H54 (cell line): ENCODE data around the gene ZNF423.

Experiments used
- DNase-seq: peaks from one replicate; pipeline ENCODE4 v3.0.0; 2011; ENCODE audit warnings: low spot score, mixed read lengths; ENCODE audit not compliant: insufficient read length
- FAIRE-seq: peaks from 3 replicates; lab custom pipeline; 2011; peaks lifted over from hg19 to GRCh38; lab: Jason Lieb, UNC
- POLR2A ChIP-seq: IDR thresholded peaks from 2 replicates; pipeline ENCODE4 v1.6.1; 2011; ENCODE audit warnings: low read depth, mild to moderate bottlenecking, low read length

The ZNF423 gene

GRCh38 chr16:49747654-49748053 lies 108.3 kb downstream of the ZNF423 start:
- no peak for FAIRE-seq
- TF ChIP-seq POLR2A: no peak
- DNase-seq: no peak

GRCh38 chr16:49746545-49746944 lies 109.4 kb downstream of the ZNF423 start:
- no peak for TF ChIP-seq POLR2A
- DNase-seq (no peak), FAIRE-seq (no peak)

GRCh38 chr16:49745311-49745747 lies 110.6 kb downstream of the ZNF423 start:
- DNase-seq (no peak), FAIRE-seq (no peak)
- TF ChIP-seq POLR2A: no peak

- DNase-seq: no peak
- FAIRE-seq: no peak
- TF ChIP-seq POLR2A: no peak
These were observed 111.4 kb downstream of the ZNF423 start for GRCh38 chr16:49744244-49745220.

- DNase-seq: no peak
- no peak for FAIRE-seq
- no peak for TF ChIP-seq POLR2A
These were observed 112.3 kb downstream of the ZNF423 start for GRCh38 chr16:49743658-49744057.

GRCh38 chr16:49743203-49743464 lies 112.8 kb downstream of the ZNF423 start:
- no peak for FAIRE-seq
- no peak for DNase-seq
- TF ChIP-seq POLR2A: no peak

- no peak for TF ChIP-seq POLR2A
- no peak for FAIRE-seq
- DNase-seq: no peak
These were observed 113.3 kb downstream of the ZNF423 start for GRCh38 chr16:49742428-49743202.

- TF ChIP-seq POLR2A: no peak
- FAIRE-seq (no peak), DNase-seq (no peak)
These were observed 115.7 kb downstream of the ZNF423 start for GRCh38 chr16:49740256-49740655.

- no peak for DNase-seq
- no peak for FAIRE-seq
- TF ChIP-seq POLR2A: no peak
These were observed 116.5 kb downstream of the ZNF423 start for GRCh38 chr16:49739381-49739780.

- no peak for DNase-seq
- no peak for FAIRE-seq
- TF ChIP-seq POLR2A: no peak
These were observed 117.1 kb downstream of the ZNF423 start for GRCh38 chr16:49738832-49739231.

GRCh38 chr16:49738001-49738400 lies 117.9 kb downstream of the ZNF423 start:
- TF ChIP-seq POLR2A: no peak
- no peak for DNase-seq
- no peak for FAIRE-seq

GRCh38 chr16:49737541-49737940 lies 118.4 kb downstream of the ZNF423 start:
- TF ChIP-seq POLR2A: no peak
- DNase-seq (no peak), FAIRE-seq (no peak)

GRCh38 chr16:49734331-49734730 lies 121.6 kb downstream of the ZNF423 start:
- no peak for FAIRE-seq
- TF ChIP-seq POLR2A: no peak
- no peak for DNase-seq

- no peak for TF ChIP-seq POLR2A
- FAIRE-seq (no peak), DNase-seq (no peak)
These were observed 122.5 kb downstream of the ZNF423 start for GRCh38 chr16:49733313-49734009.
